ENCODE data around the gene GSE1. TPM values are rescaled to one million over a fixed set of nuclear protein-coding genes. Genes with fewer than 3 reads are reported as not detected.

GSE1 gene
- total and polyA plus RNA-seq, 2 of the 13 experiments (the other 11 are each of a cell fraction or from before 2014, with no cell fraction given), result 16.1 to 31.2 TPM

- Histone ChIP-seq H3K79me2 (ENCODE audit: insufficient read depth, low read length) (peaks cover 66% of the 10 kb centered on the region), H3K4me3 (replicated peaks in 1 of 3; ENCODE audit: insufficient read depth in 1 of 3, low read depth in 2 of 3, low read length in 3 of 3) (peak overlapping the region in 1 of 3 experiments; percentile 85; a peak in 4 of 6 replicates), H3K27ac (ENCODE audit: extremely low read length, insufficient read depth, low read length) (peak overlapping the region; percentile 93), H3K4me1 (ENCODE audit: insufficient read depth, low read length) (peaks cover 32% of the 10 kb centered on the region), H2AFZ (ENCODE audit: low read length) (no peak overlapping the region), H3K9ac (ENCODE audit: insufficient read depth, low read depth, low read length) (0 out of 2 replicates have a peak overlapping the region, but pooled peaks have one; percentile 12), H3K9me3 (ENCODE audit: low read length) (no peaks in the 10 kb centered on the region), H3K4me2 (ENCODE audit: low read depth, low read length) (peak overlapping the region; percentile 94), H3K27me3 (ENCODE audit: control insufficient read depth in 1 of 2, insufficient read depth in 2 of 2, low read length in 2 of 2) (no peaks in the 10 kb centered on the region), H4K20me1 (ENCODE audit: insufficient read depth, low read length) (peaks cover 68% of the 10 kb centered on the region), H3K36me3 (replicated peaks in 1 of 2; ENCODE audit: control insufficient read depth in 1 of 2, insufficient read depth in 2 of 2, low read length in 2 of 2) (peaks cover 20 to 22% of the 10 kb centered on the region in 2 experiments)
- in situ Hi-C loops (cut with HindIII; ENCODE audit: extremely low pct_ligation_motif_present, low pct_unique_long_range_greater_than_20kb), result no loop called here
- FAIRE-seq (peak; percentile 78), DNase-seq (ENCODE audit: low spot score) (peak; percentile 64), ATAC-seq (peak; percentile 8)
- no TSS peak for BruUV-seq (replicated peaks)
- intact Hi-C loops (cut with micrococcal nuclease; ENCODE audit: unreplicated experiment), result loop anchor here (10.0 kb wide), 2 partner anchors 91 to 221 kb away; no protein-coding TSS in a partner anchor
- ChIA-PET POLR2A (interaction anchor here (0.7 to 3.0 kb wide), 3 partner anchors 90 to 100 kb away, joined by 3 to 10 read pairs (median 4); no protein-coding TSS in a partner anchor), CTCF (ENCODE audit: low intra/inter-chr PET ratio, low total read pairs) (interaction anchor here (1.3 to 2.5 kb wide), 2 partner anchors 124 to 195 kb away, joined by 3 to 25 read pairs; no protein-coding TSS in a partner anchor)
- WGBS (ENCODE audit: low lambda C conversion rate), result 47% methylated on average over 6 of the region's 21 CpGs
- no peak for TF ChIP-seq ZNF713 (CRISPR knock-in tag; IDR thresholded peaks at IDR 0.05)
- no peak for TF ChIP-seq SNAI1 (CRISPR knock-in tag; IDR thresholded peaks at IDR 0.05; ENCODE audit: borderline replicate concordance)
- 0 out of 2 replicates have a peak, but pooled peaks have one; percentile 9 for TF ChIP-seq FOXO1 (CRISPR knock-in tag; IDR thresholded peaks at IDR 0.05)
- no peak for TF ChIP-seq ATF7-NPFF (CRISPR knock-in tag; IDR thresholded peaks at IDR 0.05; ENCODE audit: low read depth)
- no peak for TF ChIP-seq SP1 (IDR thresholded peaks at IDR 0.05)
- no peak for TF ChIP-seq SP1 (CRISPR knock-in tag; IDR thresholded peaks at IDR 0.05)
- no peak for TF ChIP-seq ATF1 (CRISPR knock-in tag; IDR thresholded peaks at IDR 0.05)
- no peak for TF ChIP-seq CREB1 (IDR thresholded peaks at IDR 0.05)
- TF ChIP-seq CREB1 (CRISPR knock-in tag; IDR thresholded peaks at IDR 0.05), result no peak
- TF ChIP-seq XRCC5 (optimal IDR thresholded peaks at IDR 0.05; ENCODE audit: low read length), result peak; percentile 82
- TF ChIP-seq YEATS2 (CRISPR knock-in tag; IDR thresholded peaks at IDR 0.05; ENCODE audit: borderline replicate concordance), result no peak
- no peak for TF ChIP-seq ZNF296 (CRISPR knock-in tag; conservative IDR thresholded peaks at IDR 0.05)
- TF ChIP-seq KLF16 (CRISPR knock-in tag; IDR thresholded peaks at IDR 0.05), result 0 out of 4 replicates have a peak, but pooled peaks of 1 of the 2 experiments have one; percentile 4
- no peak for TF ChIP-seq TCF12 (IDR thresholded peaks at IDR 0.05)
- no peak for TF ChIP-seq TCF12 (CRISPR knock-in tag; IDR thresholded peaks at IDR 0.05)
- no peak for TF ChIP-seq MED8 (CRISPR knock-in tag; IDR thresholded peaks at IDR 0.05; ENCODE audit: insufficient replicate concordance)
- no peak for TF ChIP-seq DDIT3 (CRISPR knock-in tag; IDR thresholded peaks at IDR 0.05)
- no peak for TF ChIP-seq ZNF720 (CRISPR knock-in tag; IDR thresholded peaks at IDR 0.05)
- TF ChIP-seq, protein P1, sequence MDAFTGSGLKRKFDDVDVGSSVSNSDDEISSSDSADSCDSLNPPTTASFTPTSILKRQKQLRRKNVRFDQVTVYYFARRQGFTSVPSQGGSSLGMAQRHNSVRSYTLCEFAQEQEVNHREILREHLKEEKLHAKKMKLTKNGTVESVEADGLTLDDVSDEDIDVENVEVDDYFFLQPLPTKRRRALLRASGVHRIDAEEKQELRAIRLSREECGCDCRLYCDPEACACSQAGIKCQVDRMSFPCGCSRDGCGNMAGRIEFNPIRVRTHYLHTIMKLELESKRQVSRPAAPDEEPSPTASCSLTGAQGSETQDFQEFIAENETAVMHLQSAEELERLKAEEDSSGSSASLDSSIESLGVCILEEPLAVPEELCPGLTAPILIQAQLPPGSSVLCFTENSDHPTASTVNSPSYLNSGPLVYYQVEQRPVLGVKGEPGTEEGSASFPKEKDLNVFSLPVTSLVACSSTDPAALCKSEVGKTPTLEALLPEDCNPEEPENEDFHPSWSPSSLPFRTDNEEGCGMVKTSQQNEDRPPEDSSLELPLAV (CRISPR knock-in tag; conservative IDR thresholded peaks at IDR 0.05; ENCODE audit: low read depth), result no peak
- TF ChIP-seq STAT5B (CRISPR knock-in tag; IDR thresholded peaks at IDR 0.05), result no peak
- no peak for TF ChIP-seq ZBTB7A (CRISPR knock-in tag; IDR thresholded peaks at IDR 0.05)
- TF ChIP-seq MAFG (CRISPR knock-in tag; IDR thresholded peaks at IDR 0.05), result no peak
- TF ChIP-seq ZBTB43 (CRISPR knock-in tag; conservative IDR thresholded peaks at IDR 0.05), result 0 out of 2 replicates have a peak, but pooled peaks have one; percentile 35
- no peak for TF ChIP-seq ZNF7 (CRISPR knock-in tag; IDR thresholded peaks at IDR 0.05)
Measured at GRCh38 chr16:85615852-85616606, 2.9 kb downstream of the GSE1 start.
